Activated naive CD4-positive, alpha-beta T cell treated with anti-CD3 and anti-CD28 coated beads, Interleukin-2, amount 50 U/mL, for 72 hours (primary cell): Measurements from ENCODE around the gene TEC. TPM values are rescaled to one million over a fixed set of nuclear protein-coding genes. Genes with fewer than 3 reads are reported as not detected.

Experiments used
- ATAC-seq, 2 donors: fragments of 150-1000 bp; cut with Tn5 transposase; 2 replicates each; pipeline ENCODE4 v1.10.0; 2021; ENCODE audit warnings: mild to moderate bottlenecking in 2 of 2, moderate library complexity in 2 of 2
- DNase-seq, 2 donors: peaks; one replicate each; pipeline ENCODE4 v3.0.0; 2021 to 2022; ENCODE audit warnings: low spot score in 2 of 2
- H3K27ac Mint-ChIP-seq, 2 donors: one replicate each; pipeline ENCODE4 v1.8.0; 2022; ENCODE audit warnings: mild to moderate bottlenecking in 2 of 2, mixed read lengths in 2 of 2
- H3K36me3 Mint-ChIP-seq, 2 donors: one replicate each; pipeline ENCODE4 v1.8.0; 2022; ENCODE audit warnings: mixed read lengths in 2 of 2
- H3K9me3 Mint-ChIP-seq, 2 donors: one replicate each; pipeline ENCODE4 v1.8.0; 2022; ENCODE audit warnings: mixed read lengths in 2 of 2
- total RNA-seq, 2 donors: library from RNA; stranded (reverse); gene quantifications; one replicate each; pipeline ENCODE4 v1.2.3, GENCODE V29; 2022

The TEC gene
- total RNA-seq, 2 donors from 2014 or later = 4.3 to 8.3 TPM

DNA sequence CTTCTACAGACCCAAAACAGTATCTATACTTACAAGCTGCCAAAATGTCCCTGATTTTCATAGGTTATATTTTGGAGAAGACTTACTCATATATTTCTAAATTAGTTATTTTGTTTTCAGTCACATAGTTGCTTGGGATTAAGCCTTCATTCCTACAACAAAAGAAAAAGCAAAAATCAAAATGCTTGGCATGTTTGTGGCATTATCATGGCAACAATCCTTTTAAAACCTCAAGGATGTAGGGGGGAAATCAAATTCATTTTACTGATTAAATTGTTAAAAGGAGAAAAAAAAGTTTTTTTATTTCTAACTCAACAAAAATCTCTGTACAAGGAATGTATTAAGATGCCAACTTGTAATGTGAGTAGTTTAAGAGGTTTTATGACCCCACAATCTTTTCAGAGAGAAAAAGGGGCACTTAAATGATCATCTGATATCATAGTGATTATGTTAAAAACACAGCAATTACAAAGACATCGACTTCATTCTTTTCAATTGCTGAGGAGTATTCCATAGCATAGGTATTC lies 159.1 kb downstream of the TEC start:
- ATAC-seq (no peak), DNase-seq (no peak)
- Mint-ChIP-seq H3K27ac (no peak overlapping the region), H3K36me3 (peaks cover 5 to 26% of the 10 kb centered on the region in 2 donors), H3K9me3 (peaks cover 0 to 4% of the 10 kb centered on the region in 2 donors)

DNA sequence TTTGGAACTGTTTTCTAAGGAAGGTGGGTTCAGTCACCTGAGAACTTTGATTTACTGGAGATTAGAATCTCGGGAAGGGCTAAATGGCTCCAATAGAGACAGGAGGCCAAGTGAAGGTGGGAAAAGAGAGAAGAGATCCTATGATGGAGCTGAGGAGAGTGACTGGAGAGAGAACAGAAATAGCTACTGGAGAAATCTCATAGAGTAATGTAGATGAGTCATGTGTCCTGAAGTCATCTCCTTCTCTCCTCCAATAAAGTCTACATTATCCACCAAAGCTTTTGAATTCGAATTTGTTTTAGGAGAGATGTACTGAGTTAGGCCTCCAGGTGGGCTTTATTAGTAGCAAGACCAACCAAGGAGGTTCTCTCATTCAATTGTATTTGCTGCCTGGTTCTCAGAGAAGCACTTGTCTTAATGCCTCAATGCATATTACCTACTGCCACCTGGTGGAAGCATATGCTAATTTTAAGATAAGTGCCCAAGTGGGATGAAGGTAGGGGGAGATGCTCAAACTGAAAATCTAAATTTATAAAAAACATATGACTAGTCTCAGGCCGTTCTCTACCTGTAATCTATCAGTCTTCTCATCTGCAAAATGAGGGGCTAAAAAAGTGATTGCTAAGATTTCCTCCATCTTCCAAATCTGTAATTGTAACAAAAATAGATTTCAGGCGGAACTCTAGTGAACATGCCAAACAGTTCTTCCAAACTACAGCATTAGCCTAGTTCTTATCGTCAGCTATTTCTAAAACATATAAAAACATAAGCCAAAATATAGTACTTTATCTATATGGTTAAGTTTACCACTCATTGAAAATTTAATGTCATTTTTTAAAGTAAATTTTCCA lies 160.0 kb downstream of the TEC start:
- Mint-ChIP-seq H3K27ac (peak overlapping the region; percentile 66 to 91), H3K9me3 (peaks cover 0 to 4% of the 10 kb centered on the region in 2 donors), H3K36me3 (peaks cover 5 to 32% of the 10 kb centered on the region in 2 donors)
- peak; percentile 73 to 77 for ATAC-seq
- no peak for DNase-seq

DNA sequence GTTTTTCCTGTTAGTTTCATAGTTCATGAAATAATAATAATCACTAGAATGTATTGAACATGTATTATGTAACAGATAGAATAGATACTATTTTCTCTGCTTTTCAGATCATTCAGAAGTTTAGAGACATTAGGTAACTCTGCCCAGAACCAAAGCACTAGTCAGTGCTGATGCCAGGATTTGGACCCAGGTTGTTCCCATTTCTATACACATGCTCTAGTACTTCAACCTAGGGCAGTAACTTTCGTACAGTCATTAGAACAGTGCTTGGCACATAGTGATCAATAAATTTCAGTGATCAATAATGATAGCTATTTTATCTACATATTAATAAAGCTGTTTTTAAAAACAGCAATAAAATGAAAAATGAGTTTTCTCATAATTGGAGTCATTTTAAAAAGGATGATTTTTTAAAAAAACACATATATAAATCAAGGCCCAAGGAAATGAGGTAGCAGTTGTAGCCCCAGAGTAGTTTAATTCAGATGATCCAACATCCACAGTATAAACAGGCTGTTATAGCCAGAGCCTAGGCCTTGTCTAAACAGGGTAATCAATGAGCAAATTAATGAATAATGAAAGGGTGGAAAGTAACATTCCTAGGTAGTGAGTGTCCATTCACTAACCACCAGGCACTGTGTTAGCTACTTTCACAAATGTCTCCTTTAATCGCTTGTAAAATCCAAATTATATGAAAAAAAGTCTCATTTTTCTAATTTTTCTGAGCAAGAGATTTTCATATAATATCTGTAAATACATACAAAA lies 161.1 kb downstream of the TEC start:
- Mint-ChIP-seq H3K9me3 (peaks cover 0 to 4% of the 10 kb centered on the region in 2 donors), H3K27ac (no peak overlapping the region), H3K36me3 (peaks cover 5 to 29% of the 10 kb centered on the region in 2 donors)
- ATAC-seq (no peak), DNase-seq (no peak)

DNA sequence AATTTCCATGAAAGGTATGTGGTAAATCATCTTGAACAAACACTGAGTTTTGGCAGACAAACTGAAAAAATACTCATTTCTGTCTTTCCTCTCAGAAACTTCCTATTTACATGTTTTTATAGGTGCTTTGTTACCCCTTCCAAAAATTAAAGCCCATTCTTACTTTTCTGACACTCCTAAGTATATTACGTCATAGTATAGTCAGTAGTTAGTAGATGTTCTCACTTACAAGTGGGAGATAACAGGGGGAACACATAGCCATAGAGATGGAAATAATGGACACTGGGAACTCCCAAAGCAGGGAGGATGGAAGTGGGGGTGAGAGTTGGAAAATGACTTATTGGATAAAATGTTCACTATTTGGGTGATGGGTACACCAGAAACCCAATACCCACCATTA lies 164.4 kb downstream of the TEC start:
- DNase-seq (no peak), ATAC-seq (no peak)
- Mint-ChIP-seq H3K27ac (peak overlapping the region in 1 of 2 donors; percentile 83), H3K9me3 (peaks cover 0 to 4% of the 10 kb centered on the region in 2 donors), H3K36me3 (peaks cover 9 to 38% of the 10 kb centered on the region in 2 donors)

DNA sequence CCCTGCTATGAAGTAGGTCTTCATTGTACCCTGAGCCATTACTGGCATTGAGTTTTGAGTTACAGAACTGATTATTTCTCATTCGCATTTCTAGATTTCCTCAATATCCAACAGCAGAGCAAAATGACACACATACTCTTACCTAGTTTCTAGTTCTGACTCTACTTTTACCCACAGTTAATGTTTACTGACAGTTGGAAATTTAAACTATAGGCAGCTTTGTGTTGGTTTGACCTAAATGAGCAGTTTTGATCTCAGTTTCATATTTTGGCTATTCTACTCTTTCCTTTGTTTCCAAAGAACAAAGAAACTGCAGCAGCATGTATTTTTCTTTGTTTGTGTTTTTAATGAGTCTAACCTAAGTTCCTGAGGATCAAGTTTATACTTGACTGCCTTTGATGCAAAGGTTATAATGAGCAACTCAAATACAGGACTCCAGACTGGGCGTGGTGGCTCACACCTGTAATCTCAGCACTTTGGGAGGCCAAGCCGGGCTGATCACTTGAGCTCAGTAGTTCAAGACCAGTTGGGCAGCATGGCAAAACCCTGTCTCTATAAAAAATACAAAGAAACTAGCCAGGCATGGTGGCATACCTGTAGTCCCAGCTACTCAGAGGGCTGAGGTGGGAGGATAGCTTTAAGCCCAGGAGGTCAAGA lies 166.0 kb downstream of the TEC start:
- Mint-ChIP-seq H3K27ac (peak overlapping the region; percentile 86 to 98), H3K9me3 (peaks cover 0 to 4% of the 10 kb centered on the region in 2 donors), H3K36me3 (peaks cover 9 to 44% of the 10 kb centered on the region in 2 donors)
- no peak for DNase-seq
- ATAC-seq = peak; percentile 92 to 94

DNA sequence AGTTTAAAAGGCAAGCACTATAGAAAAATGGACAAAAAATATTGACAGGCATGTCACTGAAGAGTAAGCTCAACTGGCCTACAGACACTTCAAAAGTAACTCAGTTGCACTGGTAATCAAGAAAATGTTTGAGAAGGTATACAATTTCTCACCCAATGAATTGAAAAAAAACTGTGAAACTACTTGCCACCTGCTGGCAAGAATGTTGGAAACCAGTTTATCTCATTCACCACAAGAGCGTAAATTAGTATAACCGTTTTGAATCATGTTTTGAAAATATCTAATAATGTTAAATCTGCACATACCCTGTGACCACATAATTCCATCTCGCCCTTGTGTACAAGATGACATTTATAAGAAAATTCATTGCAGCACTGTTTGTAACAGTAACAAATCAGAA lies 167.3 kb downstream of the TEC start:
- DNase-seq (no peak), ATAC-seq (no peak)
- peaks cover 9 to 42% of the 10 kb centered on the region in 2 donors for H3K36me3 Mint-ChIP-seq
- peaks cover 0 to 4% of the 10 kb centered on the region in 2 donors for H3K9me3 Mint-ChIP-seq
- no peak overlapping the region for H3K27ac Mint-ChIP-seq

DNA sequence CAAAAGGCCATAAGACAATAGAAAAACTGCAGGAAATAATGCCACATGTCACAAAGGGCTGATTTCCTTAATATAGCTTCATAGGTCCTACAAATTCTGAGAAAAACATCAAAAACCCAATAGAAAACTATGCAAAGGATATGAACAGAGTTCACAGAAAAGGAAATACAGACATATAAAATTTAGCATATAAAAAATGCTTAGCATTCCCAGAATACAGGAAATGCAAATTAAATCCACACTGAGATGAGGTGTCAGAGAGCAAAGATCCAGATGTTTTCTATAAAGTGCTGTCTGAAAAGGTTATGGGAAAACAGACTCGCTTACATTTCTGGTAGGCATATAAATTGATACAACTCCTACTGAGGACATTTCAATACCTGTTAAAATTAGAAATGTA lies 169.4 kb downstream of the TEC start:
- no peak for ATAC-seq
- DNase-seq = no peak
- Mint-ChIP-seq H3K27ac (no peak overlapping the region), H3K9me3 (no peaks in the 10 kb centered on the region), H3K36me3 (peaks cover 5 to 30% of the 10 kb centered on the region in 2 donors)

DNA sequence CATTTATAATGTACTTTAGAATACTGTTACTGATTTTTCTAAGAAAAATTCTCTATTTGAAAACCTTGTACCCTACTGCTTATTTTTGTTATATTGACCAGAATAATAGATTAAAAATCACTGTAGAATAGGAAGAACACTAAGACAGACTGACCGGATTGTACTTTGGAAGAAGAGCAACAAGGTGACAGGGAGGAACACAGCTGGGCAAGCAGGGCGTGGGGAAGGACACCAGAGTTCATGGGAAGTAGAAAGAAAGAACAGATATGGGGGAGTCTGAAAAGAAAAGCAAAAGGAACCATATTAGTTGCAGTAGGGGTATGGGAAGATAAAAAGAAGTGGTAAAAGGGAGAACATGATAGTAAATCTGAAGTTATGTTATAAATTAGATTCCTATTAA lies 174.2 kb downstream of the TEC start:
- peaks cover 5 to 14% of the 10 kb centered on the region in 2 donors for H3K36me3 Mint-ChIP-seq
- H3K27ac Mint-ChIP-seq = no peak overlapping the region
- H3K9me3 Mint-ChIP-seq = no peaks in the 10 kb centered on the region
- DNase-seq = no peak
- no peak for ATAC-seq

DNA sequence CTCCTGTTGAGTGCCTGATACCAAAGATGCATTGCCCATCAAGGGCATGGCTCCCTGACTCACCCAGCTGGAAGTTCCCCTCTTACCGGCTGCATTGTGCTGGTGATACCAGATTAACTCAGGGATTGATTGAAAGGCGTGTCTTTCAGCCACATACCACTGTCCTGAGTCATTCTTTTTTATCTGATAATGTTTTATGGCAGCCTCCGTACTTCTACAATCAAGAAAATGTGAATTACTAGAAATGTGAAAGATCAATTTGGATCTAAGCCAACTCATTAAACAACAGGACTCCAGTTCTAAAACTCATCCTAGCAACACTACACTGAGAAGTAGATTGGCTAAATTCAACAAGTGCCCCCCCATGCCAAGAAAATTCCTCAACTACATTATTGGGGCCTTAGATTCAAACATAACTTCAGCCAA lies 175.6 kb downstream of the TEC start:
- peak; percentile 97 to 100 for ATAC-seq
- peaks cover 5 to 8% of the 10 kb centered on the region in 2 donors for H3K36me3 Mint-ChIP-seq
- no peak overlapping the region for H3K27ac Mint-ChIP-seq

DNA sequence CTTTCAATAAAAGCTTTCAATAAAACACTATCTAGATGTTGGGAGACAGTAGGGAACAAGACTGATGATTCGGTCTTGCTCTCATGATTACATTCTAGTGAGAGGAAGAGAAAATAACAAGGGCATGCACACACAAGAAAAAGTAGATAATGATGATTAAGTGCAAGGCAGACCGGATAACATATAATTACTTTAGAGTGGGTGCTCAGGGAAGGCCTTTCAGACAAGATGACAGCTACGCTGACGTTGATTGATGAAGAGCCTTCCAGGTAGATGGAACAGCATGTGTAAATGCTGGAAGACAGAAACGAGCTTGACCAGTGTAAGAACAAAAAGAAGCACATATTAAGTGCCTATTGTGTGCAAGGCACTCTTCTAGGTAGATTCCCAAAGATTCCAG lies 179.0 kb downstream of the TEC start:
- ATAC-seq = no peak
- Mint-ChIP-seq H3K27ac (peak overlapping the region in 1 of 2 donors; percentile 7), H3K9me3 (no peaks in the 10 kb centered on the region)

More for the DNA sequence above, 175.6 kb downstream of the TEC start:
- H3K9me3 Mint-ChIP-seq = no peaks in the 10 kb centered on the region
- DNase-seq = peak; percentile 23 to 65

DNA sequence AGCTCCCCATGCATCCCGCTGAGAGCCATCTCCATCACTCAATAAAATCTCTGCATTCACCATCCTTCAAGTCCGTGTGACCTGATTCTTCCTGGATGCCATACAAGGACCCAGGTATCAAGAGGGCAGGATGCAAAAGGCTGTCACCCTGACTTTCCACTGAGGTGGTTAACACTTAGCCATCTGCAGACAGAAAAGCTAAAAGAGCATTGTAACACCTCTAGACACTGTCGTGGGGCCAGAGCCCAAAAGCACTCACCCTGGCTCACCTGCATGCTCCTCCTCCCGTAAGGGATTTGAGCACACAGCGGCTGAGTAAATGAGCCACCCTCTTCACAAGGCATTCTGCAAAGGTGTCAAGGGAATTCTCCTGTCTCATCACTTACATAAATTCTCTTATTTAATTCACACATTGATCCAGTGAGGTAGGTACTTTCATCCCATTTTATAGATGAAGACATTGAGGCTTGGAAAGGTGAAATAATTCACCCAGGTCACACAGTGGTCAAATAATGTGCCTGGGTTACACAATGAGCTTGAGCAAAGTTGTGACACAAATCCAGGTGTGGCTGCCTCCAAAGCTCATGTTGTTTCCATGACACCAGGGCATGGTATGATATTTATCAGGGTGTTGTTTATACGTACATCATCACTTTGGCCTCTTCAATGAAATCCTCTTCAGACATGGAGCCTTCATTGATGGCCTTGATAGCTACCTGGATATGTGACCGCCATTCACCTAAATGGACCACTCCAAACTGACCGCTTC lies 183.6 kb downstream of the TEC start:
- Mint-ChIP-seq H3K27ac (peak overlapping the region; percentile 37 to 67), H3K36me3 (peaks cover 5 to 39% of the 10 kb centered on the region in 2 donors), H3K9me3 (no peaks in the 10 kb centered on the region)
- no peak for ATAC-seq
- DNase-seq = no peak

More for the DNA sequence above, 179.0 kb downstream of the TEC start:
- no peak for DNase-seq
- peaks cover 5 to 20% of the 10 kb centered on the region in 2 donors for H3K36me3 Mint-ChIP-seq

Other genes starting within 250 kb of the TEC start
- gene TXK, start 135.6 kb downstream of the TEC start, total RNA-seq = 10 to 100 TPM; 16.4 to 48.2 TPM
- gene SLAIN2, start 71.7 kb upstream of the TEC start, total RNA-seq = 10 to 100 TPM; 42.7 to 59.2 TPM
- not detected for gene SLC10A4, start 213.5 kb upstream of the TEC start, total RNA-seq
- gene ZAR1, start 220.4 kb upstream of the TEC start, total RNA-seq = not detected